HG03457 (cell line): ENCODE results near the gene KIF3B.

Source experiments
- ATAC-seq: cut with Tn5 transposase; IDR thresholded peaks from one replicate; pipeline ENCODE4 v1.9.1; 2021; ENCODE audit warnings: moderate number of reproducible peaks; ENCODE audit not compliant: unreplicated experiment

Gene KIF3B

DNA sequence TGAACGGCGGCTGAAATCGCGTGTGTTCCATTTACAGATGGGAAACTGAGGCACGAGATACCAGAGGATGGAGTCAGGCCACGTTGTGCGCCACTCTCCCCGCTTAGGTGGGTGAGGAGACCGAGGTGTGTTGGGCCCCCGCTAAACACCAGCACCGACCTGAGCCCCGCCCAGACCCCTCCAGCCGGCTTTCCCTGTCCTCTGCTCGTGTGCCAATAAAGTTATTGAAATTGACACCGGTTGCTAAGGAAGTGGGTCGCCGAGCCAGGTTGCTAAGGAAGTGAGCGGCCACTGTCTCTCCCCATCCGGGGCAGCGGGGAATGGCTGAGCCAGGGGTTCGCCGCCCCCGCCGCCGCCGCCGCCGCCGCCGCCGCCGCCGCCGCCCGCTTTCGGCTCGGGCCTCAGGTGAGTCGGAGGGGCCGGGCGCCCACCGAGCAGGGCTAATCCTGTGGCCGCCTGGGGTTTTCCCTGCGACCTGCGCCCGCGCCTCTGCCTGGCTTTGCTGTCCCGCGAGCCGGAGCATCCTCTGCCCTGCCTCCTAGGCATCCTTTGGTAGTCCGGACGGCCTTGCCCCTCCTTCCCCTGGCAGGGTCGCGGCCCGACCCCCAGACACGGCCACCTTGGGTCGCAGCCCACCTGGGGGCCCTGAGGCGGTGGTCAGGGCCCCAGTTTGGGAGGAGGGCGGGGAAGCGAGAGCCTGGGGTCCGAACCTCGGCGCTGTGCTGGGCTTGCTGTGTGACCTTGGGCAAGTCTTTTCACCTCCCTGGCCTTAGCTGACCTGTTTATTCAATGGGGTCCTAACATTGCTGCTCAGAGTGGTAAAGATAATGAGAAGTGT is at the start of gene KIF3B:
KIF3B (plus strand) TSS at position 291 of the 838 bp plus-strand sequence. CDS start 32,127 bp downstream, outside the sequence.
- ATAC-seq: peak; percentile 54

DNA sequence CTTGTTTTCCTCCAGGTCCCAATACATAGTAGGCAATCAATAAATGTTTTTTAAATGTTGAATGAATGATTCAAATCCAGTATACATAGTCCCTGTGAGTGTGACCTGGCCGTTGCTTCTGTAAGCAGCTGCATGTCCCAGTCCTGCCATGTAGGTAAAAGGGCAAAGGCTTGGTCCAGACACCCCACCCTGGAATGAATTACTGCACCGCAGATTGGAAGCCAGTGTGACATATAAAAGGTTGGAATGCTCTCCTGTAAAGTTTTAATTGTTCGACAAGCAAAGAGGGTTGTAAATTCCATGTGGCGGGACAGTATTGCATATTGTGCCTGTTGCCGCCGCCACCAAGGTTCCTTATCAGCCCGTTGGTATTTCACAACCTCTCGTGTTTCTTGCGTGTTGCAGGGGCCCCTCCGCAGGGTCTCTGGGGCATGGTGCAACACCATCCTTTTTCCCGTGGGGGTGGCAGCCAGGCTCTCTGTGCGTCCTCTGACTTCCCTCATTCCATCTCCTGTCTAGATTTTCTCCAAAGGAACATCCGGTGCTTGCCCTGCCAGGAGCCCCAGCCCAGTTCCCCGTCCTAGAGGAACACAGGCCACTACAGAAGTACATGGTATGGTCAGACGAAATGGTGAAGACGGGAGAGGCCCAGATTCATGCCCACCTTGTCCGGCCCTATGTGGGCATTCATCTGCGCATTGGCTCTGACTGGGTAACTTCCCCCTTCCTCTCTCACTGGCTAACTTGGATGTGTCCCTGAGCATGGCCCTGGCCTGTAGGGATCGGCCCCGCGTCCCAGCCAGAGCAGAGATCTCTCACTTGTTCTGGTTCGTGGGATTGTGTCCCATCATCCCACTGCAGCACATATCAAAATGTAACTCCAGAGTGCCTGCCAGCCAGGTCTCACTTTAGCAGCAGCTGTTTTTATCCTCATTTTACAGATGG is 49.4 kb upstream of the KIF3B start:
- ATAC-seq: no peak

DNA sequence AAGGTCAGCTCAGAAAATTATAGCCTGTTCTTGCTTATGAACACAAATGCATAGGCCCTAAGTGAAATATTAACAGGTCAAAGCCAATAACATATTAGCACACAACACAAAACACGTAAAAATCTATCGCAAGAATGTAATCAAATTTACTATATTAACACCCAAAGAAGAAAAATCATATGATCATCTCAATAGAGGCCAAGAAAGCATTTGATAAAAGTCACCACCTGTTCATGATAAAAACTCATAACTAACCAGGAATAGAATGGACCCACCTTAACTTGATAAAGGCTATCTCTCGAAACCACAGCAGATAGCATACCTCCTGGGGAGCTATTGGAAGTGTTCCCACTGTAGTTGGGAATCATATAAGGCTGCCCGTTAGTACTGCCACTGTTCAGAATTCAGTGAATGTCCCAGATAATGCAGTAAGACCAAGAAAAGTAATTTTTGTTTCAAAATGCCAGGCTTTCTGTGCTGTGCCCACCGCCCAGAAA is 48.2 kb upstream of the KIF3B start:
- no peak for ATAC-seq

DNA sequence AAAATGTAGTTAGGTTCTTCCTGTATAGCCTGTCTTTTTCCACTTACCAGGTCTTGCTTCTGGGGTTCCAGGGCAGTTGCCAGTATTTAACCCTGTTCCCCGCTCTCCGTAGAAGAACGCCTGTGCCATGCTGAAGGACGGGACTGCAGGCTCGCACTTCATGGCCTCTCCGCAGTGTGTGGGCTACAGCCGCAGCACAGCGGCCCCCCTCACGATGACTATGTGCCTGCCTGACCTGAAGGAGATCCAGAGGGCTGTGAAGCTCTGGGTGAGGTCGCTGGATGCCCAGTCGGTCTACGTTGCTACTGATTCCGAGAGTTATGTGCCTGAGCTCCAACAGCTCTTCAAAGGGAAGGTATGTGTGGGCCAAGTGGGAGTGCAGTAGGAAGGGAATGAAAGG is 46.7 kb upstream of the KIF3B start:
- ATAC-seq: no peak

DNA sequence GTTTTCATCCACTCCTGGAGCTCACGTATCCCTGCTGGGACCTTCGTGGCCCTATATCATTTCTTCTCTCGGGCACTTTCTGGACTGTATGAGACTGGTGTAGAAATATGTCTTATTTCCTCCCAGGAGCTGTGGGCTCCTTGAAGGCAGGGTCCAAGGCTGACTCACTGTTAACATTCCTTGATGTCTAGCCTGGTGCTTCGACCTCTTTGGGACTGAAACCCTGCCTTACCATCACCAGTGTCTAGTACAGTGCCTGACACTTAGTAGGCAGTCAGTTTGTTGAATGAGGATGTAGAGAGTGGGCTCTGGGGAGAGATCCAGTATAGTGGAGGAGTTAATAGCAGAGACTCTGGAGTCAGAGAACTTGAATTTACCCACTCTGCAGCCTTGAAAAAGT is 46.2 kb upstream of the KIF3B start:
- no peak for ATAC-seq

DNA sequence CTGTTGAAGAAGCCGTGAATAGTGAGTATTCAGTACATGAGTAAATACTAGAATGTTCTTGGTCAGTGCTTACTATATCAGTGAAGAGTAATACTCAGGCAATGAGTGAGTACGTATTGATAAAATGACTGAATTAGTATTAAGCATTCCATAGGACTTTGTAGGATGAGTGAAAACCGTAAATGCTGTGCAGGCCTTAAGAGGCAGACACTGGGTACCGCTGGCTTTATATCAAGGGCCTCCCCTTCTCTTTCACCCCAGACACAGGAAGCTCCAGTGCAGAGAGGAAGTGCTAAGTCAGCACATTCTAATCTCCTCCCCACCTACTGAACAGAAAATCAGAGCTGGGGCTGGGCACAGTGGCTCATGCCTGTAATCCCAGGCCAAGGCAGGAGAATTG is 45.6 kb upstream of the KIF3B start:
- ATAC-seq: no peak

DNA sequence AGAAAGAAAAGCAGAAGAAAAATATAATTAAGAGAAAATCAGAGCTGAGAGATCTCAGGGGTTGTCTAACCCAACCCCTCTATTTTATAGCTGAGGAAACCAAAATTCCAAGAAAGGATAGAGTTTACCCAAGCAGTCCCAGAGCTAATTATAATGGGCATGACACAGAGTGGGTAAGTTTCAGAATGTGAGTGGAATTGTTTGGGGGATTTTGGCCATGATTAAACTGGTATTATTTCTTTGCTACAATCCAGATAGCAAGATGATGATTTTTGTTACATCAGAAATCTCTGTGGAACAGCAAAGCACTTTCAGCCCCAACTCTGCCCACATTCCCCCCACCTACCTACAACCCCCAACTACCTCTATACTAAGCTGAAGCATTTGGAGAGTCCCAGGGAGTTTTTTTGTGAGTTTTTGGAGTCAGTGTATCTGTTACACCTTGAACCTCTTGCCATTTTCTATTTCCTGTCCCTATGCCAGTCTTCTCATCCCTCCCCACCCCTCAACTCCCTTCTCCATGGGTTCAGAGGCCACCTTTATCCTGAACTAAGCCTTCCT is 45.0 kb upstream of the KIF3B start:
- ATAC-seq: no peak

DNA sequence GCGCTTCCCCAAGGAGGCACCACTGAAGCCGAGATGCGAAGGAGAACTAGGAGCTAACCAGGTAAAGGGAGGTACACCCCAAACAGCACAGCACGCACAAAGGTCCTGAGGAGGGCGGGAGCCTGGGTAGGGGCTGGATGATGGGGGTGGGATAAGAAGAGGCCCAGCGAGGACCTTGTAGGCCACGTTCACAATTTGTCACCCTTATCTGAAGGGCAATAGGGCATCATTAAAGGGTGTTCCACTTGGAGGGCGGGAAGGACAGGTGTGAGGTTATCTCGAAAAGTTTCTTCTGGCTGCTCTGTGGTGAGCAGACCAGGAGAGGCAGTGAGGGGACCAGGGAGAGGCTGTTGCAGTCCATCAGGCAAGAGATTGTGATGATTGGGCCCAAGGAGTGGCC is 44.2 kb upstream of the KIF3B start:
- ATAC-seq: no peak

DNA sequence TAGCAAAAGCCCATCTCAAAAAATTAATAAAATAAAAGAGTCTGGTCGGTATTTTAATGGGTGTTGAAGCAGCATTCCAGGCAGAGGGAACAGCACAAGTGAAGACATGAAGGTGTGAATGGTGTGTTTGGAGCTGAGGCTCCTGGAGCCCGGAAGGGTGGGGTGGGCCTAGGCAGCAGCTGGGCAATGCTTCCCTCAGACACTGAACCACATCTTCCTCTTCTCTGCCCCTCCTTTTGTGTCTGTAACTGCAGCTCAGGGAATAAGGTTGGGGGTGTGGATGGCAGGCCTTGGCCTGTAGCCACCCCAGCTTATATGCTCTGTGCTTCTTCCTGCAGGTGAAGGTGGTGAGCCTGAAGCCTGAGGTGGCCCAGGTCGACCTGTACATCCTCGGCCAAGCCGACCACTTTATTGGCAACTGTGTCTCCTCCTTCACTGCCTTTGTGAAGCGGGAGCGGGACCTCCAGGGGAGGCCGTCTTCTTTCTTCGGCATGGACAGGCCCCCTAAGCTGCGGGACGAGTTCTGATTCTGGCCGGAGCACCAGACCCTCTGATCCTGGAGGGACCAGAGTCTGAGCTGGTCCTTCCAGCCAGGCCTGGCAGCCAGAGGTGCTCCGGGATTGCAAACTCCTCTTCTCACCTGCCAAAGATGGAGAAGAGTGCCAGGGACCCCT is 43.2 kb upstream of the KIF3B start:
- no peak for ATAC-seq

DNA sequence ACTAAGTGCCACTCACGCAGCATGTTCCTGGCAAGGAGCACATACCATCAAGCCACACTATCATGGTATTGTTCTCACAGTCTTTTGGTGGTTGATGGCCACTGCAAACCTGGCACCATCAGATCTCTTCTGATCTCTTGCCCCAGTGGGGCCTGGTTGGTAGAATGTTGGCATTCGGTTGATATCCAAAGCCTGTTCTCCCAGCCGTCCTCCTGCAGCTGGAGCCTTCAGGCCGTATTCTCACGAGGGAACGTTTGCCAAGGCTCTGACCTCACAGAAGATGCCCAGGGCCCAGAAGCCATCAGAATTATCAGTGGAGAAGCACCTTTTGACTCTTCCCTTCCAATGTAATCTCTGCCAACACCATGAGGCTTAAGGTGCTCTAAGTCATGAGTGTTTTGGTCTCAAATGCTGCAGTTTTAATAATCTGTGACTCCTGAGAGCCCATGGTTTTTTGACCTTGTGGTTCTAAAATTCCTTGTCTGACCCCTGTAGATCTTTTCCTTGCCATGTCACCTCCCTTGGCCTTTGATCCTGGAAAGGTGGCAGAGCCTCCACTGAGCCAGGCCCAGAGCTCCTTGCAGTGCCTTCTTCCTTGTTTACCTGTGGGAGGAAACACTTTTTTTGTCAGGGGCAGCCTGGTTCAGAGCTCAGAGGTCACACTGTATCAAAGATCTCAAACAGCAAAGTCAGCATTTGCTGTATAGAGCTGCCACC is 42.0 kb upstream of the KIF3B start:
- ATAC-seq: no peak

DNA sequence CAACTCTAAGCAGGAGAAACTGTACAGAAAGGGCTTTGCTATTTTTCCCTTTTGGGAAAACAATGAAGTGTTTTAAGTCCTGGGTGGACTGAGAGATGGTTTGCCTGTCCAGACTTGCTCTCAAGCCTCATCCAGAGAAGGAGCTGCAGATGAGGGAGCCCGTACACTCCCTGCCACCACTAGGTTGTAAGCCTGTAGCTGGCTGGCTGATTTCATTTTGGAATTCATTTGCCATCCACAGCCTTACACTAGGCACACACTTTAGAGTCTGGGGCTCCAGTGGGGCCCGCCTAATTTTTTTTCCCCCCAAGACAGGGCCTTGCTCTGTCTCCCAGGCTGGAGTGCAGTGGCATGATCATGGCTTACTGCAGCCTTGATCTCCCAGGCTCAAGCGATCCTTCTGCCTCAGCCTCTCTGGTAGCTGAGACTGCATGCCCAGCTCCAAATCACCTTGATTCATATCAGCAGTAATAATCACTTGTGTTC is 41.4 kb upstream of the KIF3B start:
- no peak for ATAC-seq

DNA sequence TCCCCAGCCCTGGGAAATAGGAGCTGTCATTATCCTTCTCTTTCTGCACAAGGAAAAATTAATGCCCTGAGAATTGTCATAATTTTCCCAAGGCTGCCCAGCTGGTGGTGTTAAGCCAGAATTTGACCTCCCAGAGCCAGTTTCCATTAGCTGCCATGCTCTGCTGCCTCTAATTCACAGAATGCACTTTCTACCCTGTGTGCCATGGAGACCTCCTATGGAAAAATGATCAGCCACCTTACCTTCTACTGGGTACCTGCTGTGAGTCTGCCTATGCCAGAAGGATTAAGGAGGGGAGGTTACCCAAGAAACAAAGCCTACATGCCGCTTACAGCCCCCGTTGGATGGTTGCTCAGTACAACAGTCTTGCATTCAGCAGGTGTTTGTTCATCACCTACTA is 40.6 kb upstream of the KIF3B start:
- ATAC-seq: no peak

DNA sequence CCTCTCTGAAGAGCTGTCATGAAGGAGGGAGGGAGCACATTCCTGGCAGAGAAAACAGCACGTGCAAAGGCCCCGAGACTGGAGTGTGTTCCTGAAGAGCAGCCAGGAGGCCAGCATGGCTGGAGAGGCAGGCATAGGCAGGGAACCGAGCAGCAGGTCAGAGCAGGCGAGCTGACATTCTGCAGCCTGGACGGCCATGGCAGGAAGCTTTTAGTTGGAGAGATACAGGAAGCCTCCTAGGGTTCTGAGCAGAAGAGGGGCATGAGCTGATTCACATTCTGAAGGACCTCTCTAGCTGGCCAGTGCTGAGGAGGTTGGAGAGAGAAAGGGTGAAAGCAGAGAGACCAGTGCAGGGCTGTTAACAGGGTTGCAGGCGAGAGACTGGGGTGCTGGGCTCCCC is 40.0 kb upstream of the KIF3B start:
- ATAC-seq: no peak

DNA sequence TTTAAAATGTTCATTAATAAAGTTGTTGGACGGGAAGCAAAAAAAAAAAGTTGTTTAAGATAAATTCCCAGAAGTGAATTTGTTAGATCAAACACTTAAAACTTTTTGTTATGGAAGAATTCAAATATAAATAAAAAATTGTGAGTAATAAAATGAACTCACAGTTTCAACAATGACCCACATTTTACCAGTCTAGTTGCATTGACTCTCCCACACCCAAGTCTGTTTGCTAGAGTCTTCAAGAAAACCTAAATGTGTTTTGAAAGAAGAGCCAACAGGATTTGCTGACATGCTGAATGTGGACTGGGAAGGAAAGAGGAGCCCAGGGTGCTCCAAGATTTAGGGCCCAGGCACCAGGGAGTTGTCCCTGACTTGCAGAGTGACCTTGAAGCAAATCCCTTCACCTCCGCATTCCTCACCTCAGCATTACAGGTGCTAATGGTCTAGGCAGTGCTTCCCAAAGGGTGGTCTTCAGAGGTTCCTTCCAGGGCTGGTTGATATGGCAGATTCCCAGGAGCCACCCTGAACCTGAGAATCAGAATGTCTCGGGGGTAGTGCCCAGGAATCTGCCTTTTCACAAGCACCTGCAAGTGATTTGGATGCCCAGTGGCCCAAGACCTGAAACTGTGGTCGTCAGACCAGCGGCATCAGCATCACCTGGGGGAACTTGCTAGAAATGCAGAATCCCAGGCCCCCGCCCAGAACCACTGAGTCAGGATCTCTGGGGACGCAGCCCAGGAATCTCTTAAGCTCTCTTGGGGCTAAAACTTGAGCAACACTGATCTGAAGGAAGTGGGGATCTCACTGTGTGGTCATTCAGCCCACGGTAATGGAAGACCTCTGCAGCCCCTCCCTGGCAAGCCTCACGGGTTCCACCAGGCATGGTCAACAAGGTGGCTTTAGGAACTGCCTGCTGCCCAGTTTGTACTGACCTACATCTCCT is 38.7 kb upstream of the KIF3B start:
- ATAC-seq: no peak

DNA sequence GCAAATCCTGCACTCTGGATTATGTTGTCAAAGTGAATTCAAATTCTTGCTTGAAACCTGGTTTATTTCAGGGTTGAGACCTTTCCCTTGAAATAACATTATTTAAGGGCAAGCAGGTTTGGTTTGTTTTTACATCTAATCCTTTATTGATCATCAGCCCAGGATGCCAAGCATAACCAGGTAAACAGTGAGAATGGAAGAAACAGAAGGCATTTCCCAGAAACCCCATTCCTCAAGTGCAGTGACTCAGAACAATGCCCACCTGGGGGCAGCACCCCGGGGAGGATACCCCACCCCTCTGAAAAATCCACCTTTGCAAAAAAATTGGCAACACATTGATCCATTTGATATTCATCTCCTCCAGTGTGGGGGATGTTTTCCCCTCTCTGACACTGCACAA is 37.2 kb upstream of the KIF3B start:
- no peak for ATAC-seq

DNA sequence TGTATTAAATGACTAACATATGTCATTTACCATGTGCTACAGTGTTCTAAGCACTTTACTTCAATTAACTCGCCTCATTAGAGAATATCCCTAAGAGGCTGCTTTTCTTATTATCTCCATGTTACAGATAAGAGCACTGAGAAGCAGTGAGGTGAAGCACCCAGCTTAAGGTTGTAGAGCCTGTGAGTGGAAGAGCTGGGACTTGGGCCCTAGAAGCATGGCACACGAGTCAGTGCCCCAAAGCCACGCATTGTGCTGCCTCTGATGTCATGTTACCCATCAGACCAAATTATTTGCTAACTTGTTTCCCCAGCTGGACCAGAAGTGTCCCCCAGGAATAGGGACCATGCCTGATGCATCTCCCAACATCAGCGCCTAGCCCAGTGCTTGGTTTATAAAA is 35.6 kb upstream of the KIF3B start:
- ATAC-seq: no peak

DNA sequence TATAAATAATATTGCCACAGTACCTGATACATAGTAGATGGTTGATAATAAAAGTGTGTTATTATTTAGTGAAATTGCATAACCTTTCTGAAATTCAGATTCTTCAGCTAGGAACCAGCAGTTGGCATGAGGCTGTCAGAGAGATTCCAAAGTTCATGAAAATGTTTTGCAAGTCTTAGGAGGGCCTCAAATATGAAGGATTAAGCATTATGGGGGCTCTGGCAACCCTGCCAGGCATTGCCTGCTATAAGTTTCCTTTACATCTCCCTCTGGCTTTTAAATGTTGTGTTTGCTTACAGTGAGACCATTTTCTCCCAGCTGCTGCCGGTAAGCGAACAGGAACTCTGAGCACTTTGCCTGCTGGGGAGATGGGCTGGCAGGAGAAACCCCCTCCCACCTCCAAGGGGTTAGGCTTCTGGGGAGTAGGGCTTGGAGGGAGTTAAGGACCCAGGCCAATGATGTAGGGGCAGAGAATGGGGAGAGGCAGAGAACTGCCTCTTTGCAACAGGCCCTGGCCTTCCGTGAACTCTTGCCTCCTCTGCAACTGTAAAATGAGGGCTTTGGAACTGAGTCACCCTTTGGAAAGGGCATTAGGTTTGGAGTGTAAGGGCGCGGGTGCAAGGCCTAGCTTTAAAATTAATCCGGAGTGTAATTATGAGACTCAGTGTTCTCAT is 33.2 kb upstream of the KIF3B start:
- ATAC-seq: no peak

DNA sequence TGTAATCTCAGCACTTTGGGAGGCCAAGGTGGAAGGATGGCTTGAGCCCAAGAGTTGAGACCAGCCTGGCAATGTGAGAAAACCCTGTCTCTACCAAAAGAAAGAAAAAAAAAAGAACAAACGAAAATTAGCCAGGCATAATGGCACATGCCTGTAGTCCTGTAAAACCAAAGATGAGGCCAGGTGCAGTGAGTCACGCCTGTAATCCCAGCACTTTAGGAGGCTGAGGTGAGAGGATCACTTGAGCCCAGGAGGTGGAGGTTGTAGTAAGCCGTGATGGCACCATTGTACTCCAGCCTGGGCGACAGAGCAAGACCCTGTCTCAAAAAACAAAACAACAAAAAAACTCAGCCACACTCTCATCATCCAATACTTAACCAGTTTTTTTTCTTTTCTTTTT is 32.5 kb upstream of the KIF3B start:
- ATAC-seq: no peak
